Keratinocyte (primary cell): ENCODE data around the gene MERTK.

ENCODE experiments used
- CTCF ChIP-seq, 3 experiments: IDR thresholded peaks in 1 of 3; conservative IDR thresholded peaks in 1 of 3; optimal IDR thresholded peaks in 1 of 3; 2 replicates in 2 of 3; 3 replicates in 1 of 3; pipeline versions ENCODE3 to v1.5.1; 2011; ENCODE audit warnings: low read length in 3 of 3, mild to moderate bottlenecking in 3 of 3, moderate library complexity in 2 of 3, control low read depth in 1 of 3, inconsistent platforms in 1 of 3; ENCODE audit not compliant: insufficient read depth in 2 of 3; ENCODE audit errors: extremely low read depth in 1 of 3
- EZH2 ChIP-seq: IDR thresholded peaks from one replicate; pipeline ENCODE4 v1.6.1; 2012; ENCODE audit warnings: inconsistent platforms, mild to moderate bottlenecking, low read length, moderate library complexity

GRCh38 chr2:112001942-112002341, 103.5 kb downstream of the MERTK start:
- TF ChIP-seq CTCF (optimal IDR thresholded peaks at IDR 0.05 in 1 of 3, IDR thresholded peaks at IDR 0.05 in 1 of 3, conservative IDR thresholded peaks at IDR 0.05 in 1 of 3; ENCODE audit: extremely low read depth in 1 of 3, insufficient read depth in 2 of 3, low read length in 3 of 3) (no peak), EZH2 (no peak)
